Activated CD4-positive, alpha-beta T cell treated with anti-CD3 and anti-CD28 coated beads, Interleukin-2, amount 50 U/mL, for 16 hours (primary cell): ENCODE measurements around the gene SNX11.
A peak's percentile ranks its signal among the peaks of the same experiment; 100 is the strongest.

Source experiments
- DNase-seq: peaks from one replicate; pipeline ENCODE4 v3.0.0-alpha.2; 2020

SNX11 gene

DNA sequence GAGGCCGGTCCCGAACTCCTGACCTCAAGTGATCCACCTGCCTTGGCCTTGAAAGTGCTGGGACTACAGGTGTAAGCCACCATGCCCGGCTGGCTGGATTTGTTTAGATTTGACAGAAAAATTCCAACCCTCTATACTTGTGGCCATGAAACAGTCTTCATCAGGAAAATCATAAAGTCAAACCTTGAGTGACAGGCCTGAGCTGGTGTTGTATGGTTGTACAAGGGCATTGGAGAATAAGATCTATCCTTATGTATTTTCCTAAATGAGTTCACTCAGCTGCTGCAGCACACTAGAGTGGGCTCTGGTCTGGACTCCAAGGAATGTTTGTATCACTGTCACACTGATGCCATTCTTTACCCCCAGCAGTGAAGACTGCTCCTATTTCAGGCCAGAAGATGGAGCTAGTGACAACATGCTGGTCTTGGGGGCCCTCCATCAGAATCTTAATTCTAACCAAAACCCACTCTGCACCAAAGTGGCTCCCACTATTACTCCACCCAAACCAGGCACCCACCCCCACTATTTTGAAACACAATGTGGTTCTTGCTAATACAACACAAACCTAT is 27.4 kb downstream of the SNX11 start:
- no peak for DNase-seq

DNA sequence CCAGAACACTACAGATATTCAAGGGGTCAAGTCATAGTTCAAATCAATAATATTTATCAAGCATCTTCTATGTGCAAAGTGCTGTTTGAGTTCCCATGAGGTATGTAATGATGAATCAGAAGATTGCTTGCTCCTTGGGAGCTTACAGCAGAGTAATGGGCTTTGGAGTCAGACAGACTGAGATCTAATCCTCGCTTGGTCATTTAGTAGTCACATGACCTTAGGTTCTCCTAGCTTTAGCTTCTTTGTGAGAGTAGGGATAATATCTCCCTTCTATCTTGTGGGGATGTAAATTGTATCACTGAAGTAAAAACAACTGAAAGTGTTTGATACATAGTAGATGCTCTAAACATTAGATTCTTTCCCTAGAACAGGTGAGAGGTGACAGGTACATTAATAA is 30.1 kb downstream of the SNX11 start:
- DNase-seq = no peak

DNA sequence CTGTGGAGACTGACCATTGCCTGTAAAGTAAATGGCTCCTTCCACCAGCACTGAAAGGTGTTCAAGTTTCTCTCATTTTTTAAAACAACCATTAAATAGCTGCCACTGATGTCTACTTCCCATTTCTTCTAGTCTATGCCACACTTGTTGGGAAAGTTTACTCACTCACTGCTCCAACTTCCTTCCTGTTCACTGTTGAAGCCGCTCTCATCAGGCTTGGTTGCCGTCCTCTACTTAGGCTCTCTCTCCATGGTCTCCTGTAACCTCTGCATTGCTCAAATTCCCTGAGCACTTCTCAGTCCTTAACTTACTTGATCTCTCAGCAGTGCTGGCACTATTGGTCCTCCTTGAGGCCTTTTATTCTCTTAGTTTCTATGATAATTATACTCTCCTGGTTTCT is 32.4 kb downstream of the SNX11 start:
- DNase-seq = no peak

DNA sequence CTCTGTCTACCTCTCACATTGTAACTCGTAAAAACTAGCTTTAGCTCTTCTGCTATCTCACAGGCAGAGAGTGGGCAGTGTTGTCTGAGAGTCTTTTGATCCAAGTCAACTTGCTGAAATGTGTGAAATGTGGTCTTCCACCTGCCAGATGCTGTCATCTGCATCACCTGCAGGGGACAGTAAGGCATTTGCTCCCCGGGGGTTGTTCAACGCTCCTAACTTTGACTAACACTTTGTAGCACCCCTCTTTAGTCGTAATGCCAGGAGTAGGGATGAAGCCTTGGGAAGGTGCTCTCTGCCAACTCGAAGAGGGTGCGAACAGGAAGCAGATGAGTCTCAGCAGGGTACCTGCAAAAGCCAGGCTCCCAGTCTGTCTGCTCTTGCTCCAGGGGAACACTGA is 36.1 kb downstream of the SNX11 start:
- DNase-seq = no peak

DNA sequence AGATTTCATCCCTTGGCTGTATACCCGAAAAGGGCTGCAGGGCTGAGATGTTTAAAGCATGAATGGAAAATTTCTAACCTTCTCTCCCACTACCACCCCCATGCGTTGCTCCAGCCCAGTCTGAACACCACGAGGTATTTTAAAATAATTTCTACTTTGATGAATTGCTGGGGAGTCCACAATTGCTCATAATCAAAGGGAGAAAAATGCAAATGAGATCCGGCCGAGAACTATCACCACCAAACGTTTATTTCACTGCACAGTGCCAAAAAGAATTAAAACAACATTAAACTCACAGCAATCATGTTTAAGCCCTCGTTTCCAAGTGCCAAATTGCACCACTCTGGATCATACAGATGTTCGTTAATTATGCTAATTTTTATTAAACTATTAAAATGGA is 36.7 kb downstream of the SNX11 start:
- no peak for DNase-seq

DNA sequence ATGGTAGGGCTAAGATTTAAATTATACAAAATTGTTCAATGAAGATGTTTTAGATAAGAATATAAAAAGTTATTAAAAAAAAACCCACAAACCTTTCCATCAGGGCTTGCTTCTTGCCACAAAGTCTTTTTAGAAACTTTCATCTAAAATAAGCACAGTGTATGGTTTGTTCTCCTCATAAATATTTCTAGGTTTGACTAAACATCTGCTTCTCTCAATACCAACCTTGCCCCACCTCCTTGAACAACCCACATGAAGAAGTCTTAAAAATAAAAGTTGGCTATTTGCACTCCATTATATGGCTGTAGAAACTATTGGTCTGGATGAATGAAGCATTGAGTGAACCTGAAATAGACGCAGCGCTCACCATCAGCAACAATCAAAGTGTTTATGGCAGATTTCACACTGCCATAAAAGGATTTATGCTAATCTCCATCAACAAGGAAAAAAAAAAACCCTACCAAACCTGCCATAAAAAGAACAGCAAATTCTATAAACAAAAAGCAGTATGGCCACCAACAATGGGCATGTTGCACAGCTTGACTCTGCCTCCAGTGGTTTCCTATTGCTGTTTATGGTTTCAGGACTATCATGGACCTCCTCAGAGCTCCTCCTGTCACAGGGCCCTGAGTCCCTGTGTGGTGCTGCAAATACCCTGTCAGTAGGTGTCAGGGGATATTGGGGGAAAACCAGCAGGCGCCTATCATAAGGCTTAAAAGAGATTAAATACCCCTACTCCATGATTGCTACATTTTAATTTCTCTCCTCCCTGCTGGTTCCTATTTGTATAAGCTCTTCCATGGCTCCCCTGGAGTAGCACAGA is 37.6 kb downstream of the SNX11 start:
- DNase-seq = no peak

DNA sequence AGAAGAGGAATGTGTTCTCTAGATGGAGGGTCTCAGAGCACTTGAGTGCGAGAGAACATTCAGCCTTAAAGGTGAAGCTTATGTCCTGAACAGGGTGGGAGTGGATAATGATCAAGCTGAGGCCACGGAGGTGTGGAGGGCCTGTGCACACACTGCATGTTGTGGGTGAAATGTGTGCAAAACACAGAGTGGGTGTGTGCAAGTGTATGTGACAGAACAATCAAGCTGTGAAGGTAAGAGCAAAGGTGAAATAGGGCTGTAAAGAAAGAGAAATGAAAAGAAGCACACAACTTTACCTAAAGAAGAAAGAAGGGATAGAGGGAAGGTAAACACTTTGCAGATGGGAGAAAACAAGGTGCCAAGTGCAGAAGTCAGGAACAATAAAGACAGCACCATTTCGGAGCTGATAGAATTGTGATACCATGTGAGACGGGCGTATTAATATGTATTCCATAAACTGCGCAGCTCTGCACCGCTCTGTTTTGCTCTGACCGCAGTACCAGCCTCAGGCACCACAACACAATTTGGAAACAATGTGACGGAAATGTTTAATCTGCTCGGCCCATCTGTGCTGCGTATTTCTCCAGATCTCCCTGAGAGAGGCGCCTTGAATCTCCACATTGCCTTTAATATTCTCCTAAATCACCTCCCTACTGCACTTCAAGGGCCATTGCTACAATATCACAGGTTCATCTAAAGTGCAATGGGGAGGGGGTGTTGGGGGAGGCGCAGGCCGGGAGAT is 40.6 kb downstream of the SNX11 start:
- DNase-seq = no peak

DNA sequence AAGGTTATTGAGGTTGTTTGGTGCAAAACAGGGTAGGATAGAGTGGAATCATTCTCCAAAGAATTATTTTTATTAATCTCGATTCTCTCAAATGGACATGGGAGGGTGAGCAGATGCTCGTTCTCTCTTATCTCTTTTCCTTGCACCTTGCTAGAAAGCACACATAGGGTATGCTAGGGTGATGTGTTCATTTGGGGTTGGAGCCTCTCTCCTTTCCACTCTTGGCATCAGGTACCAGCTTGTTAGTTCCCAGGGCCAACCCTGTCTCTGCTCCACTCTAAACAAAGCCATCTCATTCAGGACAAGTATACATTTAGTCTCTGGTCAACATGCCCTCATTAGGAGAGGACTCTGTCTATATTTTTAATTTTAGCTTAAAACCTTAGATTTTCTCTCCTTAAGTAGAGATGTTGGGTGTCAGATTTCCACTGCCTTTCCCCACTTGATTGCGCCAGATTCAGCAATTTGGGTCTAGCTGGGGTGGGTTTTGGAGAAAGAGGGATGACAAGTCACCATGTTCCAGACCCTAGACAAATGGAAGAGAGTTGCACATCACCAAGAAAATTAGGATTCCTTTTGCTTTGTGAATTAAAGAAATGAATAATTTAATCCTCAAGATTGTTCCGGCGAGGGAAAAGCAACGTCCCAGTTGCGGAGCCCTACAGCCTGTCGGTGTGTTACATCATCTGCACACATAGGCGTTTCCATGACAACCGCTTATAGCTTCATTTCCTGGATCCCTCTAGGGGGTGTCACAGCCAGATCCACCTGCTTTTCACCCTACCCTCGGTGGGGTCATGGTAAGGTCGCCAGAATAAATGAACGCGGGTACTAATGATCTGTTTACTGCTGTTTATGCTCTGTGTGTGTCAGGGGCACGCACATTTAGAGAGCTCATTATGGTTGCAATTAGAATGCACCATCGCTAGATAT is 41.6 kb downstream of the SNX11 start:
- no peak for DNase-seq

DNA sequence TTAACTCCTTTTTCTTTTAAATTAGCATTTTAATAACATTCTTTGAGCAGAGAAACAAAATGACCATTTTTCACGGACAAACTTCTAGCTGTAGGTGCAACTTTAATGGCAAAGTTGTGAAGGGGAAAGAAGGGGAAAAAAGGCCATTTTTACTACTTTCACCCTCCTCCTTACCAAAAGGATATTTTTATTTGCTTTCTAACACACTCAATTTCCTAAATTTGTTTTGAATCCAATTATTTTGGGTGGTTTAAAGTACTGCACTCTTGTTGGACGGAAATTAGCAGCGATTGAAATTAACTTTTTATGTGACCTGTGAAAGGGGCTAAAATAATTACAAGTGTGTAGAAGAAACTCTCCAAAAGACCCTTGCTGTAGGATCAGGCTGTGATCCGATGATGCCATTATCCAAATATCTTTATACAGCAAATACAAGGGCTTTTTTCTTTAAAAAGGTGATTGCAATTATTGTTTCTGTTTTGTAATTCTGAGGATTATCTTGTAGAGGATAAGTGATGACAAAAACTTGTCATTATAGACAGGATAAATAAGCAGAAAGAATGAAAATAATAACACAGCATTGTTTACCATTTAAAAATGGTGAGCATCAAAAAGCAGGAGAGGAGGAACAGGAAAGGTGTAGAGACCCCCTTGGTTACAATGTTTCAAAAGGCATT is 42.4 kb downstream of the SNX11 start:
- no peak for DNase-seq

DNA sequence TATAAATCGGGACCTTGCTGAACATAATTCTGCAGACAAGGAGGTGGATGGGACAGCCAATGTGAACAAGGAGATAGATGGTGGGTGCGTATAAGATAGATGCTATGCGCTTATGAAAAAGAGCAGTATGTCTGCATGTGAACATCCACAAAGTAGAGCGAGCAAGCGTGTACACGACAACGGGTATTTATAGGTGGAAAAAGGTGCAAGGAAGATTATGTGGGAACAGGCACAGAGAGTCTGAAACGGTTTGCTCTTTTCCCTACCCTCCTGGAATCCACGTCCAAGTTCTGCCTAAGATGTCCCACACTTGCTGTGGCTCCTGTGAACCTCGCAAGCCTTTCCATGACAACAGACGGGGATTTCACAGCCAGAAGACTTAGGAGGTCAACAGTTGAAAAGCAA is 43.0 kb downstream of the SNX11 start:
- no peak for DNase-seq

DNA sequence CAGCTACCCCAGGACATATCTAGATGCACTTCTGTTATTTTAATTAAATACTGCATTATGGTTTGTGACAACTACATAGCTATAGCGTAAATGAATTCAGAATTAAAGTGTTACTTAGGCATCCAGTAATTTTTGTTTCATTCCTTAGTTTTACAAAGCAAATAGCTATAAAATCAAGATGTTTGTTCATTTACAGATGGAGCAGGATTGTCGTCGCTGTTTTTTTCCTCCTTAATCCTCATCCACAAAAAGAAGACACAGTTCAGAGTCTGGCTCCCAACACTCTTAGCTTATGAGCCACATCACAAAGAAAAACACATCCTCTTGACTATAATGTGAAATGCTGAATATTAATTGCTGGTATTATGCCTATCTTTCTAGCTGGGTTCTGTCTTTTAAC is 43.7 kb downstream of the SNX11 start:
- no peak for DNase-seq

DNA sequence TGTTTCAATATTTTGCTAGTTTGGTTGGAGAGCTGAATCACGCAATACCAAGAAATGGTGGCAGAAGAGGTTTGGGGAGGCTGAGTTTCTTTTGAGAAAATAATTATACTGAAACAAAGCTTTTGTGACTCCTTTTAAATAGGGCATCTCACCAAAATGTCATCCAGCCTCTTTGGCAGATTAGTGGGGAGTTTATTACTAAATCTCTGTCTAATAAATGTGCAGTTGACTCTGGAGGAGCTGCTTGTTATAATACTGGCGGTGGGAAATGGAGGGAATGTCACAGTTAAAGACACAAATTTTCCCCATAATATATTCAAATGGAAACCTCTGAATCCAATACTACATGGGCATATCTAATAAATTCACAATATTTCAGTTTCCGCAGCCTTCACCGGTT is 44.7 kb downstream of the SNX11 start:
- DNase-seq = no peak

DNA sequence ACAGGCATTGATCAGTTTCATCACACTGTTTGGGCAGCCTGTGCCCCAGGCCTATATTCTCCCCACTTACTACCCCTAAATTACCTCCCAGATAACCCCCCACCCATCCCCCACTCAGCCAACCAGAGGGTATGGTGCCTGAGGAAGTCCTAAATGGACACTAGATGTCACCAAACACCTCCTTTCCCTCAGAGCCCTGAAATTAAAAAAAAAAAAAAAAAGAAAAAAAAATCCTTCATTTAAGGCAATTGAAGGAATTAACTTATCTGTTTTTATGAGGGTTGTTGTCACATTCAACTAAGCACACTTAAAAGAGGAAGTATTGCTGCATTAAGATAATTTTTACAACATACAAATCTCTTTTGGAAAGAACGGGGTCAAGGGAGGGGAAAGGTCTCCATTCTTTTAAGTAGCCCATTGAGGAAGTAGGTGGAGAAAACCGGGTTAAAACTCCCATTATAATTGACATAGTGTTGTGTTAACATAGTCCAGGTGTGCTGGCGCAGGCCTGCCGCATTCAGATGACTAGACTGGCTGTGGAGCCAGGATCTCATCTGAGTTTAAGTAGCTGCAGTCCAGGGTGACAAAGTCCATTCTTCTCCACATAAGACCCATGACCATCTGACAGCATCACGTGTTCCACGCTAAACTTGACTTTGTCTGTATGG is 46.3 kb downstream of the SNX11 start:
- peak; percentile 9 for DNase-seq

DNA sequence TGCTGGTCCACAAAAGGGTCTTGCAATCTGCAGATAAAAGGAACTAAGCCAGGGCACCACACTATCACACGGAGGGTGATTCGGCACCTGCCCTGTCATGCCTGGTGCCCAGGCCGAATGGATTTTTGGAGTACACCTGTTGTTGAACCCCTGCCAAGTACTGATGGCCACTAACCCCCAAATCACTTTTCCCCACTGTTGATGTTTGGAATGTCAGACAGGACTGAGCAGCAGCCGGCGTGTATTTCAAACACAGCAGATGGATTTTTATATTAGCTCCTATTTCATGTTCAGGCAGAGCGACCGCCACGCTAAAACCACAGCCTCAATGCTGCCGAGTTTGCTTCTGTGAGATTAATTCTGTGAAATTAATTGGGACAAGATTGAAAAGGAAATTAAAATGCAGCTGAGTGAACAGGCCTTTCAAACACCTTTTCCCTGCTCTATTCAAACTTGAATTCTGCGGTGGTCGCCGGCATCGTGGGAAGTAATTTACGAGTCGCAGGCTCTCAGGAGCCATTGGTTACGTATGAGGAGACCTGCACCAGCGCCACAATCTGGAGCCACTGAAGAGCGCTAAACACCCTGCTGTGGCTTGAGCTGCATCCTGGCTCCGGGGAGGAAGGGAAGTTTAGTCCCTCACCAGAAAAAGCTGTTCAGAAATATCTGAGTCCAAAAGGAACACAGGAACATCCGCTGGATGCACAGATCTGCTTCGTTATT is 48.5 kb downstream of the SNX11 start:
- no peak for DNase-seq

DNA sequence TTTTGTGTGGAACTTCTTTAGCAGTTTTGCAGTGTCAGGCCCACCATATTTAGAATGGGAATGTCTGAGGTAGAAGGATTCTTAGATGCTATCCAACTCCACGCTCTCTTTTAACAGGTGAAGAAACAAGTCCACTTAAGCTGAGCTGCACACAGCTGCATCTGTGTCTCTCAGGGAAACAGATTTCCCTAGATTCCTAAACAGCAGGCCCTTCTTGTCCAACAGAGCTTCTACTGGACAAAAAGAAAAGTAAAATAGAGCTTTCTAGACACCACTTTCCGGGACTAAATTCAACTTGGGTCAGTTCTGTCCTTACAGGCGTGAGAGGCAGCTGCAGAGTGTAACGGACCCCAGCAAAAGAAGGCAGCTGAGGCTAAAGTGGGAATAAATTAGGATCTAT is 51.7 kb downstream of the SNX11 start:
- DNase-seq = no peak

DNA sequence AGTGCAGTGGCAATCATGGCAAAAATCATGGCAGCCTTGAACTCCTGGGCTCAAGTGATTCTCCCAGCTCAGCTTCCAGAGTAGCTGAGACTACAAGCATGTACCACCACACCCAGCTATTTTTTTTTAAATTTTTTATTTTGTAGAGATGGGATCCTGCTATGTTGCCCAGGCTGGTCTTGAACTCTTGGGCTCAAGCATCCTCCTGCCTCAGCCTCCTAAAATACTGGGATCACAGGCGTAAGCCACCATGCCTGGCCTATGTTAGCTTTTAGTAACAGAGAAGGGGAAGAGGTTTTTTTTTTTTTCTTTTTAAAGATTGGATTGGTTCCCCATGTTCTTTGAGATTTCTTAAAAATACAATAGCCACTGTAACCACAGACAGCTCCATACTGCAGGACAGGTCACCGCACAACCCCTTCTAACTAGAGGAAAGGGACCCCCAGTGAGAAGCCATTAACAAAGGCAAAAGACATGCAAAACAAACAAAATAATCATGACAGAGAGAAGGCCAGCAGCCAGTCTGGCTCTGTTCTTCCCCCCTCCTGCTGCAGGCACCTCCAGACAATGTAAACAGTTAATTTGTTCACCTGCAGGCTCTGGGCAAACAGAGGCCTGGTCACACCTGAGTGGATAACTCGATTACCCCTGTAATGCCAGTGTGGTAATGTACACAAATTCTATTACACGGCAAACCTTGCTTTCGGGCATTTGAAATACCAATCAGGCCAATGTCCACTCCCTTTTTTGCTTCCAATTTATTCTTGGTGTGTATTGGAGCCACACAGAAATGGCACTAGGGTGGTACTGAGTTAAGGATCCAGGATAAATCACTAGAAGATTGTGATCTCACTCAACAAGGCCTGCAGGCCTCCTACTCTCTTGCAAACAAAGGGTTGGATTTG is 52.9 kb downstream of the SNX11 start:
- DNase-seq = no peak

DNA sequence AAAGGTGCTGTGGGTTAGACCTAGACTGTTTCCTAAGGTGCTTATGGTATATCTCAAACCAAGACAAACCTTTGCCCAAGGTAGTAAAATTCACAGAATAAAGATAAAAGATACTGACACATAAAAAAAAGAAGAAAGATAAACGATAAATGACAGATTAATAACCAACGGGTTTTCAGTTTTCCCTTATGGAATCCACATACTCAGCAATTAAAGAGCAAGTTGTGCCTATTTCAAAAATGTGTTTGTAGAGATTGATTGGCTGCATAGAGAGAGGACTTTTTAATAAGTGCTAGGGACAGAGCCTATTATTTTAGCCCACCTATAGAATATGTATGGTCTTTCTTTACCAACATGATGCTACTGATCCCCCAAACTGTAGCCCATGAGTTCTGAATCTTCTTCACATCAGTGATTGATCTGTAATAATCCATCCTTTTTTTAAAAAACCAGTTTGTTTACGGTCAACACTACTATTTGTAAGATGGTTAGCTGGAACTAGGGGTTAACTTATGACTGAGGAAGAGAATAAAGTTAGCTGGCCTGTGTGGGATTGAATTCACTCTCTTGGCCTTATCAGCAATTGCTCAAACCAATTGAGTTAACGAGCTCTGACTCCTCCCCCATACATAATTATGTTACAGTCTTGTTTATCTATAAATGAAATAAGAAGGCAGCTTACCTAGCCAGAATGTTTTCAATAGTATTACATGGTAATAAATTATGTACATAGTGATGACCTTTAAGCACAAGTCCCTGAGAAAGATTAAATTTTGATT is 53.8 kb downstream of the SNX11 start:
- no peak for DNase-seq

DNA sequence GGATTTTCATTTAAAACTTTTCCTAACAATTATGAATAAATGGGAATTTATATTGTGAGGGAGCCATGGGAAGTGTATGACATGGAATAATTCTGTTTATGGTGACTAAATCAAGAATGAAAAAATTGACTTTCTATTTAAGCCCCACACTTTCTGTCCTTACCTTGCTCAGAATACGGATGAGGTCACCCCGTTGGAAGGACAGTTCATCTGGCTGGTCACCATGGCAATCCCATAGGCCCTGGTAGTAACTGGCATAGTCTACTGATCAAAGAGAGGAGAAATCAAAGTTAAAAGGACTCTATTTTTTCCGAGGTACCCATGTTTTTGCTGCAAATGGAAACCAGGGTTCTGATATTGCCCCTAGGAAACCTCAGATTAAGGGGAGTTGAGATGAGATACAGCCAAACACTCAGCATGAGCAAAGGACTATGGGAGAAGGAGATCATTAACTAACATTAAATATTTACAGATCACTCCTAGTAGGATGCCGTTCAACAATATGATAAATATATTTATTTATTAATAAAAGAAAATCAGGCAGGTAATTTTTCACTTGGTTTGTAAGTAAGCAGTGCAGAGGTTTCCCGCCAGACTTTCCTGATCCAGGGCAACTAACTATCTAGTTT is 54.9 kb downstream of the SNX11 start:
- no peak for DNase-seq
